Endothelial cell of umbilical vein (primary cell): ENCODE data around the gene ATP6V1B1. TPM values are rescaled to one million over a fixed set of nuclear protein-coding genes. Genes with fewer than 3 reads are reported as not detected.

Experiments
- BruUV-seq: library from RNA; stranded (reverse); fragments of 400-500 nt; replicated peaks from 2 replicates; lab custom pipeline; 2021; lab: Mats Ljungman, UMichigan
- CTCF ChIA-PET: fragments of 300-600, 350-600 bp; sonication (Branson Sonifier 250); formaldehyde crosslinking; loops from one replicate; lab custom pipeline; 2021; ENCODE audit warnings: antibody characterized with exemption, inconsistent platforms; lab: Charles Lee
- POLR2A ChIA-PET: fragments of 300-600, 350-600 bp; sonication (Branson Sonifier 250); formaldehyde crosslinking; loops from one replicate; lab custom pipeline; 2021; ENCODE audit warnings: antibody characterized with exemption, inconsistent platforms; lab: Charles Lee
- DNase-seq: peaks from one replicate; pipeline ENCODE4 v3.0.0-alpha.2; 2011; ENCODE audit warnings: low read depth, low spot score
- FAIRE-seq: peaks from 2 replicates; lab custom pipeline; 2011; peaks lifted over from hg19 to GRCh38; lab: Jason Lieb, UNC
- H2AFZ ChIP-seq: 2 replicates; pipeline ENCODE4 v1.6.0; 2012; ENCODE audit warnings: low read depth, low read length, control low read depth, inconsistent platforms
- H3K27ac ChIP-seq: 2 replicates; pipeline ENCODE4 v1.5.1; 2011; ENCODE audit warnings: low read depth, mild to moderate bottlenecking, control low read depth, low read length, moderate library complexity; ENCODE audit not compliant: insufficient read depth
- H3K27me3 ChIP-seq, 2 experiments: 2 replicates each; pipeline versions ENCODE4 v1.6.0 to v1.6.1; 2011; ENCODE audit warnings: low read length in 2 of 2, mixed read lengths in 1 of 2; ENCODE audit not compliant: control insufficient read depth in 2 of 2, insufficient read depth in 2 of 2
- H3K36me3 ChIP-seq, 2 experiments: 2 replicates in 1 of 2; 3 replicates in 1 of 2; pipeline ENCODE4 v1.5.1; 2011; ENCODE audit warnings: low read length in 2 of 2, mild to moderate bottlenecking in 1 of 2, moderate library complexity in 1 of 2; ENCODE audit not compliant: control insufficient read depth in 2 of 2, insufficient read depth in 2 of 2; ENCODE audit errors: extremely low read depth in 1 of 2
- H3K4me1 ChIP-seq: 3 replicates; pipeline ENCODE4 v1.5.1; 2011; ENCODE audit warnings: mild to moderate bottlenecking, low read length; ENCODE audit not compliant: control insufficient read depth, insufficient read depth; ENCODE audit errors: extremely low read depth
- H3K4me2 ChIP-seq: 2 replicates; pipeline ENCODE4 v1.6.1; 2011; ENCODE audit warnings: low read length, control low read depth, mixed read lengths; ENCODE audit not compliant: insufficient read depth
- H3K4me3 ChIP-seq, 3 experiments: fragments of 200-600 bp in 1 of 3; sonication (generic), shearing (Covaris generic) in 1 of 3; replicated peaks in 1 of 3; 2 replicates each; pipeline ENCODE4 v1.5.1; 2011 to 2016; ENCODE audit warnings: control low read depth in 3 of 3, low read length in 3 of 3, mild to moderate bottlenecking in 2 of 3, inconsistent platforms in 1 of 3, low read depth in 1 of 3, moderate library complexity in 1 of 3; ENCODE audit not compliant: insufficient read depth in 1 of 3
- H3K79me2 ChIP-seq: 2 replicates; pipeline ENCODE4 v1.6.0; 2012; ENCODE audit warnings: low read length, inconsistent platforms; ENCODE audit not compliant: control insufficient read depth, insufficient read depth
- H3K9ac ChIP-seq: replicated peaks from 2 replicates; pipeline ENCODE3; 2011; ENCODE audit warnings: low read length, control low read depth; ENCODE audit not compliant: insufficient read depth; ENCODE audit errors: extremely low read depth
- H3K9me1 ChIP-seq: replicated peaks from 3 replicates; pipeline ENCODE4 v1.6.0; 2011; ENCODE audit warnings: mild to moderate bottlenecking, low read length; ENCODE audit not compliant: control insufficient read depth, insufficient read depth; ENCODE audit errors: extremely low read depth
- H3K9me3 ChIP-seq: replicated peaks from 2 replicates; pipeline ENCODE4 v1.5.1; 2012; ENCODE audit warnings: low read length, inconsistent platforms; ENCODE audit not compliant: control insufficient read depth, insufficient read depth
- H4K20me1 ChIP-seq: replicated peaks from 2 replicates; pipeline ENCODE3; 2011; ENCODE audit warnings: mild to moderate bottlenecking, low read length; ENCODE audit not compliant: control insufficient read depth, insufficient read depth; ENCODE audit errors: extremely low read depth
- CTCF ChIP-seq, 2 donors: IDR thresholded peaks; 1 replicate in 1 of 2; 2 replicates in 1 of 2; pipeline ENCODE4 v1.5.1; 2011; ENCODE audit warnings: low read length in 2 of 2, mild to moderate bottlenecking in 2 of 2, moderate library complexity in 2 of 2, control low read depth in 1 of 2, inconsistent platforms in 1 of 2, low read depth in 1 of 2; ENCODE audit not compliant: insufficient read depth in 1 of 2; ENCODE audit errors: extremely low read depth in 1 of 2
- EZH2 ChIP-seq: IDR thresholded peaks from 2 replicates; pipeline ENCODE4 v1.6.1; 2012; ENCODE audit warnings: borderline replicate concordance, low read depth, mild to moderate bottlenecking, moderate library complexity, low read length, inconsistent platforms; ENCODE audit not compliant: severe bottlenecking
- GATA2 ChIP-seq: IDR thresholded peaks from 2 replicates; pipeline ENCODE4 v1.7.0; 2011; ENCODE audit warnings: low read depth, mild to moderate bottlenecking, moderate library complexity, mixed read lengths, low read length; ENCODE audit not compliant: insufficient read length, insufficient read depth
- MAX ChIP-seq: IDR thresholded peaks from 2 replicates; pipeline ENCODE4 v1.6.1; 2011; ENCODE audit not compliant: insufficient read depth, insufficient read length
- MYC ChIP-seq: IDR thresholded peaks from one replicate; pipeline ENCODE4 v1.6.1; 2011; ENCODE audit warnings: mild to moderate bottlenecking, low read depth, low read length
- POLR2A ChIP-seq: IDR thresholded peaks from 2 replicates; pipeline ENCODE4 v1.6.1; 2012; ENCODE audit warnings: low read depth, mild to moderate bottlenecking, control low read depth, low read length
- POLR2AphosphoS5 ChIP-seq: IDR thresholded peaks from 2 replicates; pipeline ENCODE4 v1.6.1; 2012; ENCODE audit warnings: low read depth, mild to moderate bottlenecking, control low read depth, low read length, moderate library complexity; ENCODE audit not compliant: insufficient read depth
- dilution Hi-C: fragments of 300-500 bp; cut with MboI; formaldehyde crosslinking; loops from one replicate; pipeline ENCODE4 v1.15.0; 2019; ENCODE audit warnings: low sequenced_read_pairs; ENCODE audit not compliant: extremely low pct_ligation_motif_present
- intact Hi-C: fragments of 100-400 bp; cut with micrococcal nuclease; formaldehyde crosslinking; loops from one replicate; pipeline ENCODE4 v1.10.0; 2022
- polyA plus RNA-seq, 4 experiments: library from polyadenylated mRNA; depleted of rRNA in 3 of 4; stranded (reverse) in 3 of 4; unstranded in 1 of 4; fragments of >200 nt; gene quantifications; 2 replicates each; pipeline versions ENCODE4 v1.2.1 to v1.2.3, GENCODE V29; 2011 to 2012; ENCODE audit warnings: missing spikeins in 1 of 4
- total RNA-seq: library from RNA; stranded (reverse); gene quantifications from 2 replicates; pipeline ENCODE4 v1.2.3, GENCODE V29; 2021

The ATP6V1B1 gene
- total and polyA plus RNA-seq, 2 donors (not counting 3 experiments of a cell fraction or from before 2014, with no cell fraction given) = 0.77 TPM; not detected in 1

DNA sequence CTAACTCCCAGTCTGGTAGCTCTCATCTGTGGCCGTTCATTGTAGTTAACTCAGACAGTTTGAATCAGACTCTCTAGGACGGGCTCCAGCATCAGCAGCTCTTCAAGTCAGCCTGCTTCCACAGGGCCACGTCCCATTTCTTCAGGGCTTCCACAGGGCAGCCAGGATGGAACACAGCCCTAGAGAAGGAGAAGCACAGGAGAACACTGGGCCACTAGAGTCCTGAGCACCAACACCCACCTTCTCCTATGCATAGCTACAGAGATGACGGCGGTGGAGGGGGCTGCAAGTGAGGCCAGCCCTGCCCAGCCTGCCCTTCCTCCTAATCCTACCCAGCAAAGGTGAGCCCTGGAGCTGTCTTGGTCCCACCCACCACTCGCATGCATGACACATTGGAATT is 69.2 kb downstream of the ATP6V1B1 start:
- H3K36me3 ChIP-seq = no peaks in the 10 kb centered on the region
- dilution Hi-C loops = no loop called here
- H3K79me2 ChIP-seq = no peaks in the 10 kb centered on the region
- no peak overlapping the region for H3K27ac ChIP-seq
- H3K4me3 ChIP-seq = no peak overlapping the region
- ChIA-PET CTCF (interaction anchor here (0.9 to 1.3 kb wide), 2 partner anchors 20 to 57 kb away, joined by 3 to 5 read pairs; no protein-coding TSS in a partner anchor), POLR2A (no interaction called here)
- no peak for FAIRE-seq
- H3K9me3 ChIP-seq = no peaks in the 10 kb centered on the region
- H3K4me2 ChIP-seq = no peak overlapping the region
- no peaks in the 10 kb centered on the region for H3K4me1 ChIP-seq
- no TSS peak for BruUV-seq
- peaks cover 4 to 5% of the 10 kb centered on the region in 2 experiments for H3K27me3 ChIP-seq
- H3K9me1 ChIP-seq = no peaks in the 10 kb centered on the region
- intact Hi-C loops = no loop called here
- TF ChIP-seq GATA2 = no peak
- no peak for TF ChIP-seq POLR2AphosphoS5
- no peak for TF ChIP-seq MYC
- TF ChIP-seq CTCF (IDR thresholded peaks at IDR 0.05; ENCODE audit: extremely low read depth in 1 of 2, insufficient read depth in 1 of 2, low read depth in 1 of 2, low read length in 2 of 2) = no peak
- TF ChIP-seq POLR2A = no peak
- no peak for TF ChIP-seq MAX
- no peak for TF ChIP-seq EZH2
- H4K20me1 ChIP-seq = no peaks in the 10 kb centered on the region
- no peak overlapping the region for H2AFZ ChIP-seq
- H3K9ac ChIP-seq = no peak overlapping the region
- DNase-seq = no peak
